ENCODE measurements around the gene GALNTL6.
A peak's percentile ranks its signal among the peaks of the same experiment; 100 is the strongest.

The GALNTL6 gene

GRCh38 chr4:171812665-171813525 lies at the start of gene GALNTL6:
Gene GALNTL6 (plus strand): TSS chr4:171813404.
- DNase-seq (ENCODE audit: low read depth) = no peak

GRCh38 chr4:171765514-171765913 lies 47.7 kb upstream of the GALNTL6 start:
- DNase-seq (ENCODE audit: low read depth) = no peak

GRCh38 chr4:171774642-171775190 lies 38.5 kb upstream of the GALNTL6 start:
- no peak for DNase-seq (ENCODE audit: low read depth)

- DNase-seq (ENCODE audit: low read depth) = no peak
These were observed 33.9 kb upstream of the GALNTL6 start for GRCh38 chr4:171779301-171779700.

- no peak for DNase-seq (ENCODE audit: low read depth)
These were observed 27.8 kb upstream of the GALNTL6 start for GRCh38 chr4:171785388-171785787.

- DNase-seq (ENCODE audit: low read depth) = no peak
These were observed 19.5 kb upstream of the GALNTL6 start for GRCh38 chr4:171793723-171794122.

GRCh38 chr4:171794528-171794927 lies 18.7 kb upstream of the GALNTL6 start:
- no peak for DNase-seq (ENCODE audit: low read depth)

GRCh38 chr4:171809854-171810253 lies 3.4 kb upstream of the GALNTL6 start:
- DNase-seq (ENCODE audit: low read depth) = no peak

- no peak for DNase-seq (ENCODE audit: low read depth)
These were observed 905 bp upstream of the GALNTL6 start for GRCh38 chr4:171812333-171812664.

- no peak for DNase-seq (ENCODE audit: low read depth)
These were observed 484 bp downstream of the GALNTL6 start for GRCh38 chr4:171813526-171814250.

GRCh38 chr4:171814545-171814944 lies 1.3 kb downstream of the GALNTL6 start:
- no peak for DNase-seq (ENCODE audit: low read depth)

GRCh38 chr4:171817026-171817425 lies 3.8 kb downstream of the GALNTL6 start:
- DNase-seq (ENCODE audit: low read depth) = no peak

GRCh38 chr4:171834640-171835039 lies 21.4 kb downstream of the GALNTL6 start:
- no peak for DNase-seq (ENCODE audit: low read depth)

- no peak for DNase-seq (ENCODE audit: low read depth)
These were observed 30.3 kb downstream of the GALNTL6 start for GRCh38 chr4:171843456-171843855.

GRCh38 chr4:171846232-171846631 lies 33.0 kb downstream of the GALNTL6 start:
- peak; percentile 32 for DNase-seq (ENCODE audit: low read depth)

GRCh38 chr4:171846893-171847292 lies 33.7 kb downstream of the GALNTL6 start:
- no peak for DNase-seq (ENCODE audit: low read depth)

GRCh38 chr4:171847751-171848150 lies 34.5 kb downstream of the GALNTL6 start:
- DNase-seq (ENCODE audit: low read depth) = peak; percentile 20

- no peak for DNase-seq (ENCODE audit: low read depth)
These were observed 36.5 kb downstream of the GALNTL6 start for GRCh38 chr4:171849686-171850222.

- DNase-seq (ENCODE audit: low read depth) = no peak
These were observed 38.1 kb downstream of the GALNTL6 start for GRCh38 chr4:171851295-171851694.

- DNase-seq (ENCODE audit: low read depth) = peak; percentile 15
These were observed 44.3 kb downstream of the GALNTL6 start for GRCh38 chr4:171857302-171858012.

GRCh38 chr4:171875291-171875690 lies 62.1 kb downstream of the GALNTL6 start:
- DNase-seq (ENCODE audit: low read depth) = no peak

GRCh38 chr4:171876636-171877035 lies 63.4 kb downstream of the GALNTL6 start:
- DNase-seq (ENCODE audit: low read depth) = no peak
